Activated naive CD8-positive, alpha-beta T cell (primary cell): Measurements from ENCODE around the gene SMTN.
"Not testable (repeated sequence)": the region's sequence is repeated elsewhere in the genome, so short reads cannot be mapped to it uniquely, and the experiment has no call there.

ENCODE experiments used
- H3K27ac Mint-ChIP-seq: one replicate; pipeline ENCODE4 v1.8.0; 2021; ENCODE audit warnings: mixed read lengths
- H3K27me3 Mint-ChIP-seq: one replicate; pipeline ENCODE4 v1.8.0; 2021; ENCODE audit warnings: mixed read lengths
- H3K36me3 Mint-ChIP-seq: one replicate; pipeline ENCODE4 v1.8.0; 2021; ENCODE audit warnings: mixed read lengths
- H3K4me1 Mint-ChIP-seq: one replicate; pipeline ENCODE4 v1.8.0; 2021; ENCODE audit warnings: low read depth, mixed read lengths
- H3K4me3 Mint-ChIP-seq: one replicate; pipeline ENCODE4 v1.8.0; 2021; ENCODE audit warnings: mild to moderate bottlenecking, mixed read lengths
- H3K9me3 Mint-ChIP-seq: one replicate; pipeline ENCODE4 v1.8.0; 2021; ENCODE audit warnings: low read depth, mixed read lengths

SMTN gene

GRCh38 chr22:31059663-31060062 lies 21.5 kb upstream of the SMTN start:
- not testable (repeated sequence) for H3K27ac Mint-ChIP-seq, H3K27me3 Mint-ChIP-seq, H3K9me3 Mint-ChIP-seq, H3K36me3 Mint-ChIP-seq, H3K4me3 Mint-ChIP-seq, H3K4me1 Mint-ChIP-seq

- Mint-ChIP-seq H3K36me3 (no peaks in the 10 kb centered on the region), H3K27ac (no peak overlapping the region), H3K4me1 (no peaks in the 10 kb centered on the region), H3K27me3 (no peaks in the 10 kb centered on the region), H3K9me3 (no peaks in the 10 kb centered on the region), H3K4me3 (no peak overlapping the region)
Measured at GRCh38 chr22:31062566-31063230, 18.4 kb upstream of the SMTN start.

- Mint-ChIP-seq H3K4me1 (no peaks in the 10 kb centered on the region), H3K27ac (no peak overlapping the region), H3K4me3 (no peak overlapping the region), H3K27me3 (no peaks in the 10 kb centered on the region), H3K9me3 (no peaks in the 10 kb centered on the region), H3K36me3 (no peaks in the 10 kb centered on the region)
Measured at GRCh38 chr22:31064369-31064768, 16.7 kb upstream of the SMTN start.

- Mint-ChIP-seq H3K4me1 (no peaks in the 10 kb centered on the region), H3K4me3 (no peak overlapping the region), H3K27me3 (no peaks in the 10 kb centered on the region), H3K36me3 (no peaks in the 10 kb centered on the region), H3K27ac (no peak overlapping the region), H3K9me3 (no peaks in the 10 kb centered on the region)
Measured at GRCh38 chr22:31068970-31069369, 12.1 kb upstream of the SMTN start.

- not testable (repeated sequence) for H3K27ac Mint-ChIP-seq, H3K27me3 Mint-ChIP-seq
Measured at GRCh38 chr22:31069691-31070314, 11.3 kb upstream of the SMTN start.

GRCh38 chr22:31073125-31073524 lies 8.0 kb upstream of the SMTN start:
- H3K36me3 Mint-ChIP-seq, result not testable (repeated sequence)

More at GRCh38 chr22:31069691-31070314, 11.3 kb upstream of the SMTN start:
- H3K9me3 Mint-ChIP-seq, H3K36me3 Mint-ChIP-seq, H3K4me3 Mint-ChIP-seq, H3K4me1 Mint-ChIP-seq: not testable (repeated sequence)

GRCh38 chr22:31073545-31074145 lies 7.5 kb upstream of the SMTN start:
- H3K9me3 Mint-ChIP-seq, H3K27ac Mint-ChIP-seq, H3K27me3 Mint-ChIP-seq, H3K4me1 Mint-ChIP-seq, H3K36me3 Mint-ChIP-seq, H3K4me3 Mint-ChIP-seq: not testable (repeated sequence)

More at GRCh38 chr22:31073125-31073524, 8.0 kb upstream of the SMTN start:
- H3K27me3 Mint-ChIP-seq, H3K27ac Mint-ChIP-seq, H3K4me1 Mint-ChIP-seq, H3K4me3 Mint-ChIP-seq, H3K9me3 Mint-ChIP-seq: not testable (repeated sequence)

- Mint-ChIP-seq H3K36me3 (no peaks in the 10 kb centered on the region), H3K4me3 (no peak overlapping the region), H3K27ac (no peak overlapping the region), H3K27me3 (no peaks in the 10 kb centered on the region), H3K9me3 (no peaks in the 10 kb centered on the region), H3K4me1 (peaks cover 4% of the 10 kb centered on the region)
Measured at GRCh38 chr22:31075961-31076360, 5.2 kb upstream of the SMTN start.

GRCh38 chr22:31077681-31078080 lies 3.4 kb upstream of the SMTN start:
- Mint-ChIP-seq H3K9me3 (no peaks in the 10 kb centered on the region), H3K4me1 (peaks cover 16% of the 10 kb centered on the region), H3K27me3 (no peaks in the 10 kb centered on the region), H3K36me3 (no peaks in the 10 kb centered on the region), H3K4me3 (no peak overlapping the region), H3K27ac (no peak overlapping the region)

- not testable (repeated sequence) for H3K9me3 Mint-ChIP-seq, H3K4me3 Mint-ChIP-seq, H3K36me3 Mint-ChIP-seq, H3K27me3 Mint-ChIP-seq, H3K27ac Mint-ChIP-seq
- peaks cover 22% of the 10 kb centered on the region for H3K4me1 Mint-ChIP-seq
Measured at GRCh38 chr22:31078389-31078788, 2.7 kb upstream of the SMTN start.

- Mint-ChIP-seq H3K27ac (no peak overlapping the region), H3K4me3 (peak overlapping the region; percentile 35), H3K36me3 (no peaks in the 10 kb centered on the region), H3K4me1 (peaks cover 30% of the 10 kb centered on the region), H3K9me3 (no peaks in the 10 kb centered on the region), H3K27me3 (no peaks in the 10 kb centered on the region)
Measured at GRCh38 chr22:31079095-31079642, 1.9 kb upstream of the SMTN start.

- Mint-ChIP-seq H3K27ac (no peak overlapping the region), H3K4me3 (peak overlapping the region; percentile 94), H3K9me3 (no peaks in the 10 kb centered on the region), H3K4me1 (peaks cover 34% of the 10 kb centered on the region), H3K27me3 (no peaks in the 10 kb centered on the region), H3K36me3 (no peaks in the 10 kb centered on the region)
Measured at GRCh38 chr22:31080164-31080847, 812 bp upstream of the SMTN start.

- no peaks in the 10 kb centered on the region for H3K36me3 Mint-ChIP-seq
- no peaks in the 10 kb centered on the region for H3K9me3 Mint-ChIP-seq
- peak overlapping the region; percentile 34 for H3K27ac Mint-ChIP-seq
- no peaks in the 10 kb centered on the region for H3K27me3 Mint-ChIP-seq
- H3K4me1 Mint-ChIP-seq, result peaks cover 34% of the 10 kb centered on the region
- H3K4me3 Mint-ChIP-seq, result peak overlapping the region; percentile 94
Measured at GRCh38 chr22:31081963-31082605, 966 bp downstream of the SMTN start.

GRCh38 chr22:31082606-31083376 lies 1.7 kb downstream of the SMTN start:
- H3K27ac Mint-ChIP-seq, result peak overlapping the region; percentile 28

More at GRCh38 chr22:31082606-31083376, 1.7 kb downstream of the SMTN start:
- Mint-ChIP-seq H3K36me3 (no peaks in the 10 kb centered on the region), H3K27me3 (no peaks in the 10 kb centered on the region), H3K4me3 (peak overlapping the region; percentile 94), H3K4me1 (peaks cover 34% of the 10 kb centered on the region), H3K9me3 (no peaks in the 10 kb centered on the region)
